ENCODE data around the gene KCNA3.
A peak's percentile ranks its signal among the peaks of the same experiment; 100 is the strongest.

KCNA3 gene

DNA sequence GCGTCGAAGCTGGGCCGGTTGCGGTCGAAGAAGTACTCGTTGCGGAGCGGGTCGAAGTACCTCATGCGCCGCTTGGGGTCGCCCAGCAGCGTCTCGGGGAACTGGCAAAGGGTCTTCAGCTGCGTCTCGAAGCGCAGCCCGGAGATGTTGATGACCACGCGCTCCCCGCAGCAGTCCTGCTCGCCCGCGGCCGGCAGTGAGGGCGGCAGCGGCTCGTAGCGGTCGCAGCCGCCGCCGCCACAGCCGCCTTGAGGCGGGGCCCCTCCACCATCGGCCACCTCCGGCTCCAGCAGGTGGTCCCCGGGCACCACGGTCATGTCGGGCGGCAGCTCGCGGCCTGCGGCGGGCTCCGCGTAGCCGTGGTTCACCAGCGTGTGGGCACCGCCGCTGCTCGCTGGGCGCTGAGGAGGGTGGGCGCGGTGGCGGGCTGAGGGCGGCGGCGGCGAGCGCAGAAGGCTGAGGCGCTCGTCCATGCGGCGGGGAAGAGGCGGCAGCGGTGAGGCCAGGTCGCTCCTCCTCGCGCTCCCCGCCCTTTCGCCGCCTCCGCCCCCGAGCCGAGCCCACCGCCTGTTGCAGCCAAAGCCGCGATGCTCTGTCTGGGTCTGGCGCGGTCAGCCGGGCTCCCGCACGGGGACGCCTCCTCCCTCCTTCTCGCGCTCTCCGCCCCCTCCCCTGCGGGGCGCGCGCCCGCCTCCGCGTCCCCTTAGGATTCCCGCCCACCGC, at the start of gene KCNA3:
KCNA3 (minus strand) TSS at position 604 of the 723 bp plus-strand sequence; CDS start at position 473, 131 bp downstream.
- peak; percentile 61 to 73 for DNase-seq

DNA sequence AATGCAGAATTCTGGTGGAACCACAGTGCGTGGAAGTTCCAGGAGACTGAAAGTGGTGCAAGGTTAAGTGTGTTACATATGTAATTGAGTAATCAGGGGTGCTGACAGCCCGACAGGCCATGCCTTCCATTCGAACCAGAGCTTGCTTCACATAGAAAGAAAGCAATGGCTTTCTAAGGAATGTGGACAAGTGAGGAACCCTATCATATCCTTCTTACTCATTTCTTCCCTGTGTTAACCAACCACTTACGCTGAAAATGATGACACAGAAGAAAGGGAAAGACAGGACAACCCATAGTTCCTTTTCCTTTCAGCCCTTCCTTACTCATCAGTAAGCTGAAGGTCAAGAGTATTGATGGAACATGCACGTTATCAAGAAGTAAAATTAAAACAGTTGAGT, 48.1 kb upstream of the KCNA3 start:
- DNase-seq = no peak

DNA sequence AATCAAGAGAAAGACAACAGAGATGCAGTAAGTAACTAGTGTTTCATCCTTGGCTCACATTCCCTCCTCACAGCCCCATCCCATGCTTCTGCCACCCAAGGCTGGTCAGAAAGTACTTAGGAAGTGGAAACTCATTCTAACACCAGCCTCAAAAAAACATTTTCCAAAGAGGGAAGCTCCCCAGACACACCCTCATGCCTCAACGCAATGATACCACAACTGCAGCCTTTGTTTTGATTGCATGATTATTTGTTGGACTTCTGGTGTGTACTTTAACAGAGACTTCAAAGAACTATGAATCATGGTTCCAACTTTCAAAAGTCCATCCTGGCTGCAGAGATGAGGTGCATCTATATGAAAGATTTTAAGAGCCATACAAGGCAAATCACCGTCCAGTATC, 45.2 kb upstream of the KCNA3 start:
- no peak for DNase-seq

DNA sequence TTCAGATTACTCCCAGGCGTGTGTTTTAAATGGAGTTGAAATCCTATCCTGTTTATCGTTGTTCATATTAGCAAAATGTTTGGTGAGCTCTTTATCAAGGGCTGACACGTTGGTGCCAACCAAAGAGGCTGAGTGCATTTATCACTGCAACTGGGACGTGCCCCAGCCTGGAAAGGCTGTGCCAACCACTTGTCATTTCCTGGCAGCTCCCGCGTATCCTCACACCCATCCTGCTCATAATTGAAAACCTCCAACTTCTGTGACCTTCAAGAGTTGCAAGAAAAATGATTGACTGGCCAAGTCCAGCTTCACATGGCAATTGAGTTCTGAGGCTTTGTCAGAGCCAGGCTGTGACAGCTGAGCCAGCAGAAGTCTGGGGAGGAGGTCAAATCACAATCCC, 43.7 kb upstream of the KCNA3 start:
- no peak for DNase-seq

DNA sequence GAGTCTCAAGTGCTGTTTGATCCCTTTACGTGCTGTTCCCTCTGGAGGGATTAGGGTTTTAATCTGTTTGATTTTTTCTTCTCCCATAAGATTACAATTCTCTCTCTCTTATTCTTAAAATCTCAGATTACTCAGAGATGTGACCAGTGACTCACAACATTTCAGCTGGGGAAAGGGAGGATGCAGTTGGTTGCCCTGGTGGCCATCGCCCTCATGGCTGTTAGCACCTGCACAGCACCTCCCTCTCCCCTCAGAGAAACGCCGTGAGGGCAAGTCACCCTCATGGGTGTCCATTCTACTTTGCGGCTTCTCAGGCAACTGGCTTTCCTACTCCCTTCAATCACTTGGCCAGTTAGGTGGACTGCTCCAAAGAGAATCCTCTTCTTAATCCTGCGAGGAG, 42.4 kb upstream of the KCNA3 start:
- DNase-seq = no peak

DNA sequence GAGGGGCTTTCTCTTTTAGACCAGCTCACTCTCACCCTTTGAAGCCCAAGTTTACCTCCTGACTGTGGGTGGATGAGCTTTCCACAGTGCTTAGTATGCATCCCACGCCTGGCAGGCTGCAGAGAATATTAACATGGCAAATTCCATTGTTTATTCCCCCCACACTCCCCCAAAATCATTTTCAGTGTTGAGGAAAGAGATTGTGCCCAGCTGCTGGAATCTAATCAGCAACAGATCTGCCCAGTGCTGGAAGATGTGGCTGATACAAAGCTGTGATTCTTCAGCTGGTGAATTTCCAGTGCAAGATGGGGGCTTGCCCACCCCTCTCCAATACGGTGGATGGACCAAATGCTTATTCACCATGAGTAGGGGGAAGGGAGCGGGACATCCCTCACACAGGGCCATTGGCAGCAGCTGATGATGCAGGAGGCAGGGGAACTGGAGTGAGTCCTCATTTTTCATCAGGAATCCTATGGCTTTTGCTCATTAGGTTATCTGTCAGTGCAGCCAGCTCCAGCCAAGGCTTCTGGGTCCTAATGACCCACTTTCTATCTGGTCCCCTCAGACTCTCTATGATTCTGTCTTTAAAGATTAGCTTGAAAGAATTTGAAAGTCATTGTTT, 39.7 kb upstream of the KCNA3 start:
- DNase-seq = no peak

DNA sequence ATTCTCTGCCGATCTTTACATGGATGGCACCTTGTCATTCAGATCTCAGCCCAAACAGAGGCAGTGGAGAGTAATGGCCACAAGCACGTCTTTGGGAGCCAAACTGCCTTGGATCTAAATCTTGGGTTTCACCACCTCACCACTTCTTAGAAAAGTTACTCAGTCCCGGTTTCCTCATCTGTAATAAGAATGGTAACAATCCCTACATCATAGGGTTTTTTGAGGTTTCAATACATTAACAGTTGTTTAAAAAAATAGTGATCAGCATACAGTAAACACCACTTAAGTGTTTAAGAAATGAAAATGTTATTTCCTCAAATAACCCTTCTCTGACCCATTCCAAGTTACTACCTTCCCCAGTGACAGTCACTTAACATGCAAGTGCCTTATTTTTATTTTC, 38.5 kb upstream of the KCNA3 start:
- DNase-seq = no peak

DNA sequence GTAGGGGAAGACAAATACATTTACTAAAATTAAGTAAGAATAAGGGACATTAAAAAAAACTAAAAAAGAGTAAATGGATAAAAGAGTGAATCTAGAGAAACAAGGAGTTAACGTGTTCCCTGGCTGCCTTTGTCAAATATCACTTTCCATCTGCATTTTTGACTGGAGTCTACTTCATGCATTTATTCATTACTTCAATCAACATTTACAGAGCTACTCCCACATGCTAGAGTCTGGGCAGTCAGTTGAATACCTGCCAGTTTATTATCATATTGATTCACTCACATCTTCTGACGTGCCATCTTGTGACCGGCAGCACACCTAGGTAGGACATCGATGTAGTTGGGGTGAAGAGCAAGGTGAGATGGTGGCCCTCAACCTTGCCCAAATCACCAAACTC, 35.6 kb upstream of the KCNA3 start:
- no peak for DNase-seq

DNA sequence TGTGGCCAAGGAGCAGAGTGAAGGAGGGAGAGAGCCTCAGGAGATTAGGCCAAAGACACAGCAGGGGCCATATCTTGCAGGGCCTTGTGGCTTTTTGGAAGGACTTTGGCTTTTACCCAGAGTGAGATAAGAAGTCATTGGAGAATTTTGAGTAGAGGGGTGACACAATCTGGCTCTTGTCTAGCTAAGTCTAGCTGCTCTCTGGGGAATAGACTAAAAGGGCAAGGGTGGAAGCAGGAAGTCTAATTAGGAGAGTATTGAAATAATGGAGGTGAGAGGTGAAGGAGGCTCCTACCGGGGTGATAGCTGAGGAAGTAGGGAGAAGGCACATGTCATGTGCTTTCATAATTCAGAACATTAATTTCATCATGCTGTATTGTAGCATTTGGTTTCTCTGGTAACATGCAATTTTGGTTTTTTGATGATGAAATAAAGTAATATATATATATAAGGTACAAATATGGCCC, 34.3 kb upstream of the KCNA3 start:
- no peak for DNase-seq

DNA sequence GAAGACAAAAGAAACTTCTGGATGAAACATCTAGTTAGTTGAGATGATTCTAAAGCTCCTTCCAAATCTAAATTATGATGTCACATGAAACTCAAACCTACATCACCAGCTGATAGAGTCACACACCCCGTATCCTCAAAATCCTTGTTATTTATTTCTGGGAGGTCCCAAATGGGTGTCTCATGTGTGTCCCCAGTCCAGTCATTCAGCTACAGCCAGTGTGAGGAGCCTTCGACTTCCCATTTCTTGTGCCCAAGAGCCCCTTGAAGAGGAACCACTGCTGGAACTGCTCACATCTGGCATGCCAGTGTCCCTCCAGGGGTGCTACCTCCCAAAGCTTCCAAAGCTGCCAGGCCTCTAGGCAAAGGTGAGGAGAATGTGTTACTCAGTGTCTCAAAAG, 32.5 kb upstream of the KCNA3 start:
- DNase-seq = no peak

DNA sequence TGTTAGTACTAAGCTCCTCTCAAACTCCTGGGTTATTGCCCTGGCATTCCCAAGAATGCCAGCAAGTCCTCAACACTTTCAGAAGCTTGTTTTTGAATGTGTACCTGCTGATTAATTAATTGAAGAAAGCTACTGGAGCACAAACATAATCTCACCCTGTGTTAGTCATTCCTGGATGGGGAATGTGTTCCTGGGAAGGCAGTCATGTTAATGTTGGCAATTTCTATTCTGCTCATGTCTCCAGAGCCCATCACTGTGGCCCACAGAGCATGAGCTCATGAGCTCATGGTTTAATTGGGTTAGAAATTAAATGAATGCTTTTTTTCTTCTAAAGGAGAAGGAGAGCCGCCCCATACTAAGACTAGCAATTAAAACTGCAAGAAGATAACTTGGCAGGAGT, 31.9 kb upstream of the KCNA3 start:
- no peak for DNase-seq

DNA sequence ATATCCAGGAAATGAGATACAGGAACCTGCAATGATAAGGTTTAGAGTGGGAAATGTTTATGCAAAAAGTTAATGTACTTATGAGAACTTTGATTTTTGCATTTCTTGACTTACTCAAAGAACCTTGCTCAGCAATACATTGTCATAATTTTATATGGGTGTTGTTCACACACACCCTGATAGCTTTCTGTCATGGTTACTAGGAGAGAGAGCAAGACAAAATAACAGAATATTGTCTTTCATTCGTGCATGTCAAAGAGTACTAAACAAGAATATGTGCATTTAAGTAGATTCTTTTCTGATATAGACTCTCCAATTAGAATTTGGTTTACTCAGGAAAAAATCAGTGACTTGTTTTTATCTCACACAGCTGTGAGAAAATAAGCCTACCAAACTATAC, 27.5 kb upstream of the KCNA3 start:
- no peak for DNase-seq

DNA sequence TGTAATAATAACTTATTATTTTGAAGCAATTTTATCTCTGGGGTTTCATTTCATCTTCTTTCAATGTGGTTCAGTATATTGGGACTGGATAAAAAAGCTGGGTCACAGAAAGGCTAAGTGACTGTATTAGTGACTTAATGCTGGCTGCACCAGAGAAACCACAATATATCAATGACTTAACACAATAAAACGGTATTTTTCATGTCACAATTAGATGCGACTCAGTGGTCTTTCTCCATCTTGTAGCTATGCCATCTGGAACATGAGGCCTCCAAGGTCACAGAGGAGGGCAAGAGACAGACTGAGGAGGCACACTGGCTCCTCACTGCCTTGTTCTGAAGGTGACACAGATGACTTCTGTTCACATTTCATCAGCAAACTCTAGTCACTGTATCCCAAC, 26.0 kb upstream of the KCNA3 start:
- DNase-seq = no peak

DNA sequence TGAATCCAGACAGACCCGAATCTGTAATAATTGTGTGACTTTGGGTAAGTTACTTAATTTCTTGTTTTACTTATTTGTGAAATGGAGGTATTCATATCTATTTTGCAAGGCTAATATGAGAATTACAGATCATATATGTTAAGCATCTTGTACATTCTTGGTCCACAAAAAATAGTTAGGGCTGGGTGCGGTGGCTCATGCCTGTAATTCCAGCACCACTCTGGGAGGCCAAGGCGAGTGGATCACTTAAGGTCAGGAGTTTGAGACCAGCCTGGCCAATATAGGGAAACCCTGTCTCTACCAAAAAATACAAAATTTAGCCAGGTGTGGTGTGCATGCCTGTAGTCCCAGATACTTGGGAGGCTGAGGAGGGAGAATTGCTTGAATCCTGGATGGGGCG, 22.9 kb upstream of the KCNA3 start:
- no peak for DNase-seq

DNA sequence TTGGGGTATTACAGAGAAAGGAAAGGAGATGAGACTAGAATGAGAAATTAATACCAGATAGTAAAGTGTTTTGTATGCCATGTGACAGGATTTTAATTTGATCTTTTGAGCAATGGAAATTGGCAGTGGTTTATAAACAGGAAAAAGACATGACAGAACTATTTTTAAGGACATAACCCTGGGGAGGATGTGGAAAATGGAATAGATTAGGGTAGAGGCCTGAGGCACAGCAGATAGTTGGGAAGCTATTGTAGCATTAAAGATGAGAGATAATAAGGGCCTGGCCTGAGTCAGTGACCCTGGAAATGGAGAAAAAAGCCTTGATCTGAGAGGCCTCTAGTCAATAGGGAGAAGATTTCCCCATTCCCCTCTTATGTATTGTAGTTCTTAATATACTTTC, 22.1 kb upstream of the KCNA3 start:
- no peak for DNase-seq

DNA sequence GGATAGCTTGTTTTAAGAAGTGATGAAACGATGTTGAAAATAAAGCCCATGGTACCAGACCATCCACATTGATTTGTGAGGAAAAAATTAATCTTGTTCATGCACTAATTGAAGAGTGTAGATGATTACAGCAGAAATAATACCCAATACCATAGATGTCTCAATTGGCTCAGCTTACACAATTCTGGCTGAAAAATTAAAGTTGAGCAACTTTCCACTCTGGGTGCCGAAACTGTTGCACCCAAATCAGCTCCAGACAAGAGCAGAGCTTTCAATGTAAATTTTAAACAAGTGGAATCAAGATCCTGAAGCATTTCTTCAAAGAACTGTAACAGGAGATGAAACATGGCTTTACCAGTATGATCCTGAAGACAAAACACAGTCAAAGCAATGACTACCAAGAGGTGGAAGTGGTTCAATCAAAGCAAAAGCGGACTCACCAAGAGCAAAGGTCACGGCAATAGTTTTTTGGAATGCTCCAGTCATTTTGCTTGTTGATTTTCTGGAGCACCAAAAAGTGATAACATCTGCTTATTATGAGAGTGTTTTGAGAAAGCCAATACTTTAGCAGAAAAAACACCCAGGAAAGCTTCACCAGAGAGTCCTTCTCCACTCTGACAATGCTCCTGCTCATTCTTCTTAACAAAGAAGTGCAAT, 16.1 kb upstream of the KCNA3 start:
- no peak for DNase-seq

DNA sequence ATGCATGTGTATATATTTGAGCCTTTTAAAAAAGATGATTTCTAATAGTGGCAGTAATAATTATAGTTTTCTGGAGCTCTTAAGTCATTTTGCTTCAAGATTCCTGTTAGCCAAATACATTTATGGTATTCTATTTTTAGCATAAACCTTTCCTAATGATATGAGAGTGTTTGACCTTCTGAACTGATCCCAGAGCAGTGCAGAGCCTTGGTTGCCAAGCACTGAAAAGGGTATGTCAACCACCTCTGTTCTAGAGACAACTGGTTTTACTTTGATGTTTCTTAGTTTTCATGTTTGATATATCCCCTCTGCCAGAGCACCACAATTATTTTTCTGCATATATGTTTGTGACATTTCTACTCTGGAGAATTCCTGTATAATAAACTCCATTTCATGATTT, 15.1 kb upstream of the KCNA3 start:
- DNase-seq = no peak

DNA sequence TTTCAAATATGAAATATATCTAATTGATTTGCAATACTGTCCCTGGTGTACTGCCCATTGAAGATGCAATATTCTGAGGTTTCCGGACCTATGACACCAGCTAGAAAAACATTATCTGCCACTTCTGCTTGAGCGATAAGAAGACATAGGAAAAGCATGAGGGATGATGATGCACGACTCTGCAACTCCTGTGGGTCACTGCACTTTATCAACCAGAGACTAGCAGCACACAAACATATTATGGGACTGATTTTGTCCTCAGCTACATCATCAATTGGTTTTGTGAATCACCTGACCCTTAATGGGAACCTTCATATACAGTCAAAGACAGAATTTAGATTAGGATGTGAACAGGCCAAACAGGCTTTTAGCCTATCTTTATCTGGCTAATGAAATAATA, 13.8 kb upstream of the KCNA3 start:
- no peak for DNase-seq

DNA sequence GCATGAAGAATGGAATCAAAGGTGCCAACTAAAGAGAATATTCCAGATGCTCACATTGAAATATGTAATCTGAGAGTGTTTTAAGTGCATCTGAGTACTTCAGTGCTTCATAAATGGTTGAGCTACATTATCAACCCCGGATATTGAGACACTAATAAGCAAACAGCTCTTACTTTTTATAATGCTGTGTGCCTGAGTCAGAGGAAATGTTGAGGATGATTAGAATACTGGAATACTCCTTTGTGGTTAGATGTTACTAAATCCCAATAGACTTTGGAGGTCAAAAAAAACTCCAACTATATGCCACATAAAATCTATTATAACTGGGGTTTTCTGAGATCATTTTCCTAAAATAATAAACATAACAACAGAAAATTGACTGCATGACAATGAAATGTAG, 12.5 kb upstream of the KCNA3 start:
- no peak for DNase-seq

DNA sequence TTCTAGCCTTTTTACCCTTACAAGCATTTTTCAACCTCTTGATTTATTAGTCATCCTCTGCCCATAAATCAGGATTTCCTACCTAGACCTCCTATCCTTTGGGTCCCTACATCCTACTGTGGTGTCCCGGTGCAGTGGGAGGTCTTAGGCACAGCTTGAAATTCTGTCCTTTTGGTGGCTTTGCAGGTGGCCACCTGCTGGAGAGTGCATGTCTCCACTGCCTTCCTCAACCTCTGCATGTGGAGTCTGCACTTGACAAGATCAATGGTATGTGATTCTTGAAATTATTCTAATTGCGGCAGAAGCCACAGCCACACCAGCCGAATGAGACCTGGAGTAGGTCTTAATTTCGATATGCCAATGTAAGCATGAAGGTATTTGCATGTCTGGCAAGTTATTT, 11.4 kb upstream of the KCNA3 start:
- DNase-seq = no peak

DNA sequence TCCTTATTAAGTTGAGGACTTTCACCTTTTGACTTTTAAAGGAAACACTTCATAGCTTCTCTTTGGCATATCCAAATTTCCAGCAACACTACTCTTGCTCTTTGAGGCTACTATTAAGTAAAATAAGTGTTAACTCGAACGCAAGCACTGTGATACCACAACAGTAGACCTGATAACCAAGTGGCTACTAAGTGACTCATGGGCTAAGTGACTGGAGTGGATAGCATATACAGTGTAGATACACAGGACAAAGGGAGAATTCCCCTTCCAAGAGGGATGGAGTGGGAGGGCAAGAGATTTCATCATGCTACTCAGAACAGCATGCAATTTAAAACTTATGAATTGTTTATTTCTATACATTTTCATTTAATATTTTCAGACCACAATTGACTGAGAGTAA, 9.8 kb upstream of the KCNA3 start:
- DNase-seq = no peak

DNA sequence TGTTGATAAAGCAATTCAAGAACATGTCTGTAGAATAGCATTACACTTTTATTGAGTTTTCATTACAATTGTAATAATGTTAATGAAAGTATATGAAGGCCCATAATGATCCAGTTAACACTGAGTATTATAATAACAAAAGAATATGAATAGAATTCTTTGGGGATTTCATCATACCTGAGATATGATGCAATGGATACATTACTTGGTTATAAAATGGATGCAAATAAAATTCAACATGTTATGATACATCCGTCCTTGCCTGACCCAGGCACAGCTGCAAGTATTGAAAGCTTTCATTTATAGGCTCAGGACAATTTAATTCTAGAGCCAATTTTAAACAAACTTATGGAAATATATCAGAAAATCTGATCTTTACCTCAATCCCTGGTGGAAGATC, 8.2 kb upstream of the KCNA3 start:
- no peak for DNase-seq

DNA sequence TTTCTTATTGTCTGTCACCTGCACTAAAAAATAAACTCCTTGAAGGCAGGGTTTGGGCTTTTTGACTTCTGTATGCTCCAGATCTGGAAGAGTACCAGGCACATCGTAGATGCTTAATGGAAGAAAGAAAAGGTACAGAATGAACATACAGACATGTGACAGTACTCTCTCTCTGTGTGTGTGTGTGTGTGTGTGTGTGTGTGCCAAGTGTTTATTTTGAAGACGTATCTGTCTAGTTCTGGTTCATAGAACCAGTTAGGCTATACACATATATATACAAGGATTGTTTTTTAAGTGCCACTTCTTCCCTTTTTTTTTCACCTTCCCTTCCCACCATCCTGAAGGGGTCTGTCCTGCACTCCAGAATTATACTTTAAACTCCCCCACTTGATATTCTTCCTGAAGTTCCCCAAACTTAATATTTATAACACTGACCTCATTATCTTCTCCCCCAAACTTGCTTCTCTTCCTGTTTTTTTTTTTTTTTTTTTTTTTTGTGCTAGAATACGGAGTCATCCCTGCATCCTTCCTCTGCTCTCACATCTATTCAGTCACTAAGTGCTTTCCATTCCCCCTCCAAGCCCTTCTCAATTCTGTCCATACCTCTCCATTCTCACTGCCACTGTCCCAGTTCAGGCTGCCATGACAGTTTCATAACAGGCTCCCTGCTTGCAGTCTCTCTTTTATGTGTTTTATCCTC, 5.4 kb upstream of the KCNA3 start:
- DNase-seq = no peak

DNA sequence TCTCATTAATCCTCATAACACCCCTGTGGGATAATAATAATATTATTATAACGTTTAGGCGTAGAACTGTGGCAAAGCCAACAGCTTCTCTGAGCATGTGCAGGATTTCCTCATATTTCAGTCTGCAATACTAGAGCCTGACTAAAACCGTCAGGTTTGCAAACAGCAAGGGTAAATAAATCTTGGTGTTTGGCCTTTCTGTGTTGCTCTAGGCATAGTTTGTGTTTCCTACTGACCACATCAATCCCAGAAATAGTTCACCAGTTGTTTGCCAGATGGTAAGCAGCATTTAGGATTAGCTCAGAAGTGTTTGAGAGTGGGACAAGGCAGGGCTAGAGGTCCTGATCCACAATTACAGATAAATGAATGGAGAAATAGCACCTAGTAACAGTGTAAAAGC, 2.8 kb upstream of the KCNA3 start:
- no peak for DNase-seq

All from stimulated activated CD4-positive, alpha-beta T cell treated with anti-CD3 and anti-CD28 coated beads, Interleukin-2, amount 100 ng/mL, for 24 hours (primary cell).